Measurements from ENCODE around the gene C14orf93.
"Not testable (repeated sequence)": the region's sequence is repeated elsewhere in the genome, so short reads cannot be mapped to it uniquely, and the experiment has no call there.

C14orf93 gene

GRCh38 chr14:22966783-22967269 lies 43.1 kb downstream of the C14orf93 start:
- no peak overlapping the region for H3K27ac ChIP-seq
- no peak for TF ChIP-seq ZFX (IDR thresholded peaks at IDR 0.05; ENCODE audit: borderline replicate concordance)
- no peak for TF ChIP-seq CTCF (IDR thresholded peaks at IDR 0.05)

- not testable (repeated sequence) for H3K27ac ChIP-seq
Observed at GRCh38 chr14:22965916-22966782, 43.8 kb downstream of the C14orf93 start.

- H3K27ac ChIP-seq, result no peak overlapping the region
- TF ChIP-seq CTCF (IDR thresholded peaks at IDR 0.05), result no peak
- no peak for TF ChIP-seq ZFX (IDR thresholded peaks at IDR 0.05; ENCODE audit: borderline replicate concordance)
Observed at GRCh38 chr14:22962061-22962676, 47.8 kb downstream of the C14orf93 start.

- peak overlapping the region; percentile 92 for H3K27ac ChIP-seq
- TF ChIP-seq ZFX (IDR thresholded peaks at IDR 0.05; ENCODE audit: borderline replicate concordance) (no peak), CTCF (IDR thresholded peaks at IDR 0.05) (no peak)
Observed at GRCh38 chr14:22955702-22956569, 54.0 kb downstream of the C14orf93 start.

- TF ChIP-seq CTCF (IDR thresholded peaks at IDR 0.05) (no peak), ZFX (IDR thresholded peaks at IDR 0.05; ENCODE audit: borderline replicate concordance) (no peak)
Observed at GRCh38 chr14:22952418-22952817, 57.5 kb downstream of the C14orf93 start.

GRCh38 chr14:22951795-22952194 lies 58.1 kb downstream of the C14orf93 start:
- H3K27ac ChIP-seq, result not testable (repeated sequence)

More at GRCh38 chr14:22952418-22952817, 57.5 kb downstream of the C14orf93 start:
- no peak overlapping the region for H3K27ac ChIP-seq

GRCh38 chr14:22945642-22946041 lies 64.3 kb downstream of the C14orf93 start:
- no peak overlapping the region for H3K27ac ChIP-seq
- no peak for TF ChIP-seq CTCF (IDR thresholded peaks at IDR 0.05)
- TF ChIP-seq ZFX (IDR thresholded peaks at IDR 0.05; ENCODE audit: borderline replicate concordance), result no peak

Data from 22Rv1 (cell line).